ENCODE data around the gene F5. TPM values are rescaled to one million over a fixed set of nuclear protein-coding genes. Genes with fewer than 3 reads are reported as not detected.

The F5 gene
- total and polyA plus RNA-seq, 9 of the 15 experiments (the other 6 are each of a cell fraction or from before 2014, with no cell fraction given), result 0.03 to 0.13 TPM; not detected in 7

DNA sequence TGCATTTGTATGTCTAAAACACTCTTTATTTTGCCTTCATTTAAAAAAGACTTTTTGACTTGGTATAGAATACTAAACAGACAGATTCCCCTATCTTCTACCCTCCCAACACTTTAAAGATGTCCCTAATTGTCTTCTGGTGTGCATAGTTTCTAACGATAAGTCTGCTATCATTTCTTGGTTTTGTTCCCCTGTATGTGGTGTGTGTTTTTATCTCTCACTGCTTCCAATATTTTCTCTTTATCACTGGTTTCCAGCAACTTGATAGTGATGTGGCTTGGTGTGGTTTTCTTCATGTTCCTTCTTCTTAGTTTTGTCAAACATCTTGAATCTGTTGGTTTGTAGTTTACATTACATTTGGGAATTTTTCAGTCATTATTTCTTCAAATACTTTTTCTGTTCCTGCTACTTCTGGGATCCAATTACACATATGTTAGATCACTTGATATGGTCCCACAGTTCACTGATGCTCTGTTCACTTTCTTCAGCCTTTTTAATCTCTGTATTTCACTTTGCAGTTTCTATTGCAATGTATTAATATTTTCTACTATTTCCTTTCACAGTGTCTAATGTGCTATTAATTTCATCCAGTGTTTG lies 23.2 kb downstream of the F5 start:
- Histone ChIP-seq H3K4me1 (replicated peaks in 1 of 2; ENCODE audit: control insufficient read depth in 2 of 2, insufficient read depth in 2 of 2, low read length in 2 of 2) (no peaks in the 10 kb centered on the region), H3K4me3 (no peak overlapping the region), H3K9me3 (replicated peaks; ENCODE audit: control insufficient read depth, insufficient read depth, low read depth, low read length) (no peaks in the 10 kb centered on the region), H3K27me3 (ENCODE audit: control insufficient read depth in 2 of 2, insufficient read depth in 2 of 2, low read length in 2 of 2) (no peaks in the 10 kb centered on the region), H3K27ac (ENCODE audit: extremely low read depth, low read depth, low read length) (no peak overlapping the region), H2AFZ (ENCODE audit: low read depth, low read length) (no peak overlapping the region), H4K20me1 (replicated peaks; ENCODE audit: control insufficient read depth, insufficient read depth, low read length) (no peaks in the 10 kb centered on the region), H3K9me1 (ENCODE audit: control insufficient read depth, insufficient read depth, low read length) (no peaks in the 10 kb centered on the region), H3K9ac (ENCODE audit: insufficient read depth in 1 of 2, low read depth in 2 of 2, low read length in 2 of 2) (no peak overlapping the region), H3K36me3 (ENCODE audit: control insufficient read depth, insufficient read depth, low read length) (no peaks in the 10 kb centered on the region), H3K79me2 (ENCODE audit: control insufficient read depth, insufficient read depth, low read length) (no peaks in the 10 kb centered on the region), H3K4me2 (ENCODE audit: insufficient read depth, low read length) (no peak overlapping the region)
- DNase-seq (ENCODE audit: extremely low read depth in 1 of 4, low spot score in 3 of 4) (no peak), ATAC-seq (no peak), FAIRE-seq (peak; percentile 51)
- TF ChIP-seq ARID1B (IDR thresholded peaks at IDR 0.05), result peak; percentile 30; the same call in 1 of the 2 replicates
- TF ChIP-seq CBFA2T3 (IDR thresholded peaks at IDR 0.05), result peak; percentile 59
- 0 out of 4 replicates have a peak, but pooled peaks of 1 of the 2 experiments have one; percentile 32 for TF ChIP-seq TRIM24 (IDR thresholded peaks at IDR 0.05)
- no peak for TF ChIP-seq KDM4B (IDR thresholded peaks at IDR 0.05; ENCODE audit: borderline replicate concordance in 2 of 2, low read depth in 1 of 2)
- TF ChIP-seq SNIP1 (IDR thresholded peaks at IDR 0.05; ENCODE audit: low read depth), result no peak
- TF ChIP-seq TCF3 (CRISPR knock-in tag; IDR thresholded peaks at IDR 0.05), result peak; percentile 42
- TF ChIP-seq TAL1 (IDR thresholded peaks at IDR 0.05), result peak; percentile 32
- peak; percentile 41; the same call in 1 of the 2 replicates for TF ChIP-seq CBFA2T2 (conservative IDR thresholded peaks at IDR 0.05)
- TF ChIP-seq SOX6 (IDR thresholded peaks at IDR 0.05), result no peak
- BruUV-seq (replicated peaks), result no TSS peak
- in situ Hi-C loops (cut with MboI) (no loop called here), intact Hi-C loops (cut with micrococcal nuclease) (no loop called here)
- 5% methylated on average over 1 of the region's 1 CpG for WGBS (ENCODE audit: insufficient coverage, low coverage, missing lambda C conversion rate)
- POLR2A ChIA-PET, result no interaction called here
- CTCF ChIA-PET (ENCODE audit: low intra/inter-chr PET ratio), result no interaction called here
